ENCODE measurements around the gene SLPI.
A peak's percentile ranks its signal among the peaks of the same experiment; 100 is the strongest.

Gene SLPI

DNA sequence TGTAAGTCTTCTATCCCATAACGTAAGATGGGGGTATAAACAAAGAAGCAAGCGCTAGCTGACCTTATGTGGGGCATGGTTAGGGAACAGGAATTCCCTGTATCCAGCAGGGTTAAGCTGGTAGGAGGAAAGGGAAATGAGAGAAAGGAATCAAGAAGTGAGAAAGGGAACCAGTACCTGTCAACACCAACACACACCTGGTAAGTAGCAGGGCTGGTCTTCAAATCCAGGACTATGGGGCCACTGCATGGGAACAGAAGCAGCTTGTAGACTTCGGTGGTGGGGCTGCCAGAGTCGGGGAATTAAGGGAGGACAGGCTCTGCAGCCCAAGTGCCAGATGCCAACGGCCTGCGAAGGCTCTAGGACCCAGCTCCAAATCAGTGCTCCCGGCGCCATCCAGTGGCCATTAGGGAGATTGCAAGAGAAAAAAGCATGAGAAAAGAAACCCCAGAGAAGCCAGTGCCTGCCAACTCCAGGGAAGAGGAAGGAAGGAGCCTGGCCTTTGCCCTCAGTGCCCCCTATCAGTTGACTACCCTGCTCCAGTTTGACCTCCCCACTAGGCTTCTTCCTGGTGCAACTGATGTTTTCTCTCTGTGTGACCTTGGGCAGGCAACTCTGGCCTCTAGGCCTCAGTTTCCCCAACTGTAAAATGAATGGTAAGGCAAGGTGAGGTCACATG lies 36.5 kb upstream of the SLPI start:
- ChIA-PET CTCF (interaction anchor here (0.8 to 8.0 kb wide), 40 partner anchors 8 to 506 kb away, joined by 3 to 110 read pairs (median 5); partner anchors contain the start of genes KCNS1, MATN4 and WFDC5), POLR2A (no interaction called here)
- DNase-seq (ENCODE audit: extremely low spot score), result peak; percentile 71
- TF ChIP-seq, protein P1, sequence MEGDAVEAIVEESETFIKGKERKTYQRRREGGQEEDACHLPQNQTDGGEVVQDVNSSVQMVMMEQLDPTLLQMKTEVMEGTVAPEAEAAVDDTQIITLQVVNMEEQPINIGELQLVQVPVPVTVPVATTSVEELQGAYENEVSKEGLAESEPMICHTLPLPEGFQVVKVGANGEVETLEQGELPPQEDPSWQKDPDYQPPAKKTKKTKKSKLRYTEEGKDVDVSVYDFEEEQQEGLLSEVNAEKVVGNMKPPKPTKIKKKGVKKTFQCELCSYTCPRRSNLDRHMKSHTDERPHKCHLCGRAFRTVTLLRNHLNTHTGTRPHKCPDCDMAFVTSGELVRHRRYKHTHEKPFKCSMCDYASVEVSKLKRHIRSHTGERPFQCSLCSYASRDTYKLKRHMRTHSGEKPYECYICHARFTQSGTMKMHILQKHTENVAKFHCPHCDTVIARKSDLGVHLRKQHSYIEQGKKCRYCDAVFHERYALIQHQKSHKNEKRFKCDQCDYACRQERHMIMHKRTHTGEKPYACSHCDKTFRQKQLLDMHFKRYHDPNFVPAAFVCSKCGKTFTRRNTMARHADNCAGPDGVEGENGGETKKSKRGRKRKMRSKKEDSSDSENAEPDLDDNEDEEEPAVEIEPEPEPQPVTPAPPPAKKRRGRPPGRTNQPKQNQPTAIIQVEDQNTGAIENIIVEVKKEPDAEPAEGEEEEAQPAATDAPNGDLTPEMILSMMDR (IDR thresholded peaks at IDR 0.05; ENCODE audit: control extremely low read depth, extremely low read depth, low read depth, missing control alignments), result peak; percentile 84

DNA sequence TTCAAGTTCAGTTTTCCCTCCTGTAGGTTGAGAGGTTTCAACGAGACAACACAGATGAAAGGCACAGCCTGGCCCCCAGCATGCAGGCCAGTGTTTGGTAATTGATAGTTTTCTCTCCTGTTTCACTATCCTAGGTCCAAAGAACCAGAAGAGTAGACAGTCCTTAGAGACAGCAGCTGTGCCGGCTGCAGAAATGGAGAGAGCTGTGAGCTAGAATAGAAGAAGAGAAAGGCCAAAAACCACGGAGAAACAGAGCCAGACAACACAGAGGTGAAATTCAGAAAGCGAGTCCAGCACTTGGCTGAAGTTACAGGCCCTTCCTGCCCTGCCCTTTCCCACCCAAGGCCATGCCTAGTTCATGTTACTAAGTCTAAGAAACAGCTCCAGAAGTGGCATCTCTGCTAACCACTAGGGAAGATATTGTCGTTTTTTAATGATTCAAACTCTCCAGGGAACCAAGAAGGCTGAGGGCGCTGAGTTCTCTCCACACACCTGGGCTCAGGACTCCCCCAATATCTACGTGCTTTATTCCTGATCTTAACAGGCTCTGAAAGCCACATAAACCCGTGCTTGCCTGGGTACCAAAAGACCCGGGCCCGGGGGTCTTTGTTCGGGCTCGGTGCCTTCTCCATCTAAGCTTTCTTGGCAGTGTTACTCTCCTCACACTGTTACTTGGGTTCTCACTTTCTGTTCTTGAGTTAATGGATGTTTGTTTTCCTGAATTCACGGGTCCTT lies 35.7 kb upstream of the SLPI start:
- no peak for DNase-seq (ENCODE audit: extremely low spot score)
- TF ChIP-seq, protein P1 (IDR thresholded peaks at IDR 0.05; ENCODE audit: control extremely low read depth, extremely low read depth, low read depth, missing control alignments), result no peak
- POLR2A ChIA-PET, result no interaction called here
- CTCF ChIA-PET, result interaction anchor here (0.8 to 8.0 kb wide), 36 partner anchors 7 to 481 kb away, joined by 3 to 110 read pairs (median 5); partner anchors contain the start of genes KCNS1 and WFDC5

DNA sequence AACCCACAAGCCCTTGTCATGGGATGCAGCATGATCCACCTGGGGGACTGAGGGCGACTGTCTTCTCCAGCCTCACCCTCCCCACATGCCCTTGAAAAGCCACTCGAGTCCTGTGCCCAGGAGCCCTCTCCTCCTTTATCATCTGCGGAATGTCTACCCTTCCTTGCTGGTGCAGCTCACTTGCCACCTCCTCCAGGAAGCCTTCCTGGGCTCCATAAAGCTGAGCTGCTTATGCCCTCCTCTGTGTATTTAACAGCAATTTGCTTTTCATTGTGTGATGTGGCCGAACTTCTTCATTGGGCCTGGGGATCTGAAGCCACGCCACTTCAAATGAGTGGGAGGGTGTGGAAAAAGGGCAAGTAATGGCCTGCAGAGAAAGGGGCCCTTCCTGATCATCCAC lies 34.5 kb upstream of the SLPI start:
- ChIA-PET CTCF (interaction anchor here (8.0 kb wide), 1 partner anchor 32 kb away, joined by 71 read pairs; no protein-coding TSS in a partner anchor), POLR2A (no interaction called here)
- no peak for DNase-seq (ENCODE audit: extremely low spot score)
- TF ChIP-seq, protein P1 (IDR thresholded peaks at IDR 0.05; ENCODE audit: control extremely low read depth, extremely low read depth, low read depth, missing control alignments), result no peak

- TF ChIP-seq, protein P1 (IDR thresholded peaks at IDR 0.05; ENCODE audit: control extremely low read depth, extremely low read depth, low read depth, missing control alignments), result no peak
- ChIA-PET POLR2A (no interaction called here), CTCF (interaction anchor here (8.0 kb wide), 1 partner anchor 33 kb away, joined by 71 read pairs; no protein-coding TSS in a partner anchor)
- DNase-seq (ENCODE audit: extremely low spot score), result no peak
These were observed 34.0 kb upstream of the SLPI start for GRCh38 chr20:45288376-45288775.

DNA sequence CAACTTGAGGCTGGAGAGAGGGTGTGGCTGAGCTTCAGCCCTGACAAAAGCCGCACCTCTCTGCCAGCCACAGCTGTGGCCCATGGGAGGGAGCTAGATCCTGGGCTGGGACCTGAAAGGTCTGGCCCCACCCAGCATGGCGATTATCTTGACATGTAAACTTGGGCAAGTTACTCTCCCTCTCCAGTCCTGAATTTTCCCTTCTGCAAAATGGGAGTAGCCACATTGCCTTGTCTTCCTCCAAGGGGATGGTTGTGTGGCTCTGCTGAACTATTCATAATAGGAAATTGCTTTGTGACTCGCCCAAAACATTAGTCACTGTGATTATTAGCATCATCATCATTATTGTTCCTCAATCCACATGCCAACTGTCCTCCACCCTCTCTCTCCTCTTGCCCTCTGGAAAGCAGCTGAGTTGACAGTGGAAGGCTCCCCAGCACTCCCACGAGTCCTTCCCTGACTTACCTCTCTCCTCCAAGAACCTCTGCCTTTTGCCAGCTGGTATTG lies 29.2 kb upstream of the SLPI start:
- TF ChIP-seq, protein P1 (IDR thresholded peaks at IDR 0.05; ENCODE audit: control extremely low read depth, extremely low read depth, low read depth, missing control alignments), result no peak
- CTCF ChIA-PET, result interaction anchor here (1.5 to 5.0 kb wide), 2 partner anchors 8 to 10 kb away, joined by 5 to 33 read pairs; no protein-coding TSS in a partner anchor
- POLR2A ChIA-PET, result no interaction called here
- DNase-seq (ENCODE audit: extremely low spot score), result no peak

DNA sequence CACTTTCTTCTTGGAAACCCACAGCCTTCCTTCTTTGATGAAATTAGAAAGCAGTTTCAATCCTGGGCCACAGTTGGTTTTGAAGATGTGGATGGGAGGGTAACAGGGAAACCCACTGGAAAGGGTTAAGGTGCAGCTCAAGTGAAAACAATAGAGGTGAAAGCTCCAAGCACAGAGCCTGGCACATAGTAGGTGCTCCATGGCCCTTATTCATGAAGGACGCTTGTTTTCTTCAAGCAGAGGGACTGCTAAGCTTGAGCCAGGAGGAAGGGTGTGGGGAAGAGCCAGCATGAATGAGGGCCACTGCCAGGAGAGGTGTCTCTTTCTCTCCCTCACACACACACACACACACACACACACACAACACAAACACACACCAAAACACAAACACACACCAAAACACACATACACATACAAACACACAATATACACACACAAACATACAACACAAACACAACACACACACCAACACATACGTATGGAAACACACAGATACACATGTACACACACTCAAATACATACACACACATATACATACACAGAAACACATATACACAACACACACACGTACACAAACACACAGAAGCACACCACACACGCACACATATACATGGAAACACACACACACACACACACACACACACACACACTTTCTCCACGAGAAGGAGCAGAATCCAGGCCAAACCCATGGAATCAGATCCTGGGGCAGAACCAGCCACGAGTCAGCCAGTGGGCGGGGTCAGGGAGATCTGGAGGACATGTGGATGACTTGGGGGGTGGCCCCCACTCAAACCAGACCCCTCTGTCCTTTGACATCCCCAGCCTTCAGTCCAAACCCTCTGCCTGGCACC lies 28.6 kb upstream of the SLPI start:
- ChIA-PET POLR2A (no interaction called here), CTCF (interaction anchor here (1.5 to 5.0 kb wide), 2 partner anchors 8 to 11 kb away, joined by 5 to 33 read pairs; no protein-coding TSS in a partner anchor)
- TF ChIP-seq, protein P1 (IDR thresholded peaks at IDR 0.05; ENCODE audit: control extremely low read depth, extremely low read depth, low read depth, missing control alignments), result no peak
- no peak for DNase-seq (ENCODE audit: extremely low spot score)
